Globus pallidus (tissue), 1 donor: Measurements from ENCODE around the gene MTX1.
A peak's percentile ranks its signal among the peaks of the same experiment; 100 is the strongest.
"Not testable (repeated sequence)": the region's sequence is repeated elsewhere in the genome, so short reads cannot be mapped to it uniquely, and the experiment has no call there.

Experiments used
- DNase-seq: peaks from one replicate; pipeline ENCODE4 v3.0.0-alpha.2; 2015; ENCODE audit warnings: low spot score

The MTX1 gene, protein sequence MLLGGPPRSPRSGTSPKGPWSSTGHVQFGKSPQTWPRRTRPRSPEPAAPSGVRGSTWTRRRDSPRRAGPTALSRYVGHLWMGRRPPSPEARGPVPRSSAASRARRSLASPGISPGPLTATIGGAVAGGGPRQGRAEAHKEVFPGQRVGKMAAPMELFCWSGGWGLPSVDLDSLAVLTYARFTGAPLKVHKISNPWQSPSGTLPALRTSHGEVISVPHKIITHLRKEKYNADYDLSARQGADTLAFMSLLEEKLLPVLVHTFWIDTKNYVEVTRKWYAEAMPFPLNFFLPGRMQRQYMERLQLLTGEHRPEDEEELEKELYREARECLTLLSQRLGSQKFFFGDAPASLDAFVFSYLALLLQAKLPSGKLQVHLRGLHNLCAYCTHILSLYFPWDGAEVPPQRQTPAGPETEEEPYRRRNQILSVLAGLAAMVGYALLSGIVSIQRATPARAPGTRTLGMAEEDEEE

DNA sequence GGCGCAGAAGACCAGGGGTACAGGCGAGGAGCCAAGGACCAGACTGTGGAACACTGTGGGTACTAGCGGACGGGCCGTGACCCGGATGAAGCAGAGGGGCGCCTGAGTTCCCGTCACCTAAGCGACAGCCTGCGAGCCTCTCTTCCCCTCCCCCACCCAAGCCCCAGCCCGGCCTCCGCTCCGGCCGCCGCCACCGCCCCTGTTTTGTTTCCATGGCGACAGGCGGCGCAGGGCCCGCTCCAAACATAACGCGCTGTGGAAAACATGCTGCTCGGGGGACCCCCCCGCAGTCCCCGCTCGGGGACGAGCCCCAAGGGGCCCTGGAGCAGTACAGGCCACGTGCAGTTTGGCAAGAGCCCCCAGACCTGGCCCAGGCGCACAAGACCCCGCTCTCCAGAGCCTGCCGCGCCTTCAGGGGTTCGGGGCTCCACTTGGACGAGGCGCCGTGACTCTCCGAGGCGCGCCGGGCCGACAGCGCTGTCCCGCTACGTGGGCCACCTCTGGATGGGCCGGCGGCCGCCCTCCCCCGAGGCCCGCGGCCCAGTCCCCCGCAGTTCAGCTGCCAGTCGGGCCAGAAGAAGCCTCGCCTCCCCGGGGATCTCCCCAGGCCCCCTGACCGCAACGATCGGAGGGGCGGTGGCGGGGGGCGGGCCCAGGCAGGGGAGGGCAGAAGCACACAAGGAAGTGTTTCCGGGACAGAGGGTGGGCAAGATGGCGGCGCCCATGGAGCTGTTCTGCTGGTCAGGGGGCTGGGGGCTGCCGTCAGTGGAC, at the start of gene MTX1:
MTX1 (plus strand) TSS at position 155 of the 771 bp plus-strand sequence; CDS start at position 265, 110 bp downstream.
- DNase-seq: peak; percentile 85

DNA sequence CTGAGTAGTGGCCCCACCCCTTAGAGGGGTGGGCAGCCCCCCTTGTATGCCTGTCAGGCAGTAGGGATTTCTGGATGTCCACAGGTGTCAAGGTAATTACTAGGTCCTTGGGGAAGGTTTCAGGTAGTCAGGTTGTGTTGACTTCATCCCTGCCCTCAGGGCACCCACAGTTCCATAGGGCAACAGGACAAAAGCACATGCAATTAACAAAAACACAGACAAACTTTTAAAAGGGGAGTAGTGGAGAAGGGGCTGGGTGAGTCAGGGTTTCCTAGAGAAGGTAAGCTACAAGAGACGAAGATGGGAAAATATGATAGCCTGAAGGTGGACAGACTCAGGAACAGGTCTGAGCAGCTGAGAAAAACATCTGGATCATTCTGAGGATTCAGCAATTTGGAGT, 49.5 kb upstream of the MTX1 start:
- DNase-seq: no peak

DNA sequence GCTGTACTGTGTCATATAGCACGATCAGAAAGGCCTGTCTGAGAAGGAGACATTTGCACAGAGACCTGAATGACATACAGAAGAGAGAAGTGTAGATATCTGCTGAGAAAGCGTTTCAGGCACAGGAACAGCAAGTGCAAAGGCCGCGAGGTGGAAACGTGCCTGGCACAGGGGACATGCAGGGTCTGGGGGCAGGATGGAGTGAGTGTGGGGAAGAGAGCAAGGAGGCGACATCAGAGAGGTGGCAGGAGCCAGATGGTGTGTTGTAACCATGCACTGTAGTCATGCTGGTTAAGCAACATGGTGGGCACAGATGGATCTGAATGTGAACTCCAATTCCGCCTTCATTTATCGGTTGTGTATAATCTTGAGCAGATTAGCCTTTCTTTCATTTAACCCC, 48.4 kb upstream of the MTX1 start:
- DNase-seq: no peak

- DNase-seq: not testable (repeated sequence)
These were observed 45.9 kb upstream of the MTX1 start for GRCh38 chr1:155162631-155163030.

- DNase-seq: not testable (repeated sequence)
These were observed 44.7 kb upstream of the MTX1 start for GRCh38 chr1:155163785-155164184.

DNA sequence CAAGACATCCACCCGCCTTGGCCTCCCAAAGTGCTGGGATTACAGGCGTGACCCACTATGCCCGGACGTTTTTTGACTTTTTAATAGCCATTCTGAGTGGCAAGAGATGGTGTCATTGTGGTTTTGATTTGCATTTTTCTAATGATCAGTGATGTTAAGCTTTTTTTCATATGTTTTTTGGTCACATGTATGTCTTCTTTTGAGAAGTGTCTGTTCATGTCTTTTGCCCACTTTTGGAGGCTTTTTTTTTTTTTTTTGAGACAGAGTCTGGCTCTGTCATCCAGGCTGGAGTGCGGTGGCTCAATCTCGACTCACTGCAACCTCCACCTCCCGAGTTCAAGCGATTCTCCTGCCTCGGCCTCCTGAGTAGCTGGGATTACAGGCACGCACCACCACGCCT, 43.9 kb upstream of the MTX1 start:
- not testable (repeated sequence) for DNase-seq

- DNase-seq: no peak
These were observed 42.4 kb upstream of the MTX1 start for GRCh38 chr1:155166051-155166470.

DNA sequence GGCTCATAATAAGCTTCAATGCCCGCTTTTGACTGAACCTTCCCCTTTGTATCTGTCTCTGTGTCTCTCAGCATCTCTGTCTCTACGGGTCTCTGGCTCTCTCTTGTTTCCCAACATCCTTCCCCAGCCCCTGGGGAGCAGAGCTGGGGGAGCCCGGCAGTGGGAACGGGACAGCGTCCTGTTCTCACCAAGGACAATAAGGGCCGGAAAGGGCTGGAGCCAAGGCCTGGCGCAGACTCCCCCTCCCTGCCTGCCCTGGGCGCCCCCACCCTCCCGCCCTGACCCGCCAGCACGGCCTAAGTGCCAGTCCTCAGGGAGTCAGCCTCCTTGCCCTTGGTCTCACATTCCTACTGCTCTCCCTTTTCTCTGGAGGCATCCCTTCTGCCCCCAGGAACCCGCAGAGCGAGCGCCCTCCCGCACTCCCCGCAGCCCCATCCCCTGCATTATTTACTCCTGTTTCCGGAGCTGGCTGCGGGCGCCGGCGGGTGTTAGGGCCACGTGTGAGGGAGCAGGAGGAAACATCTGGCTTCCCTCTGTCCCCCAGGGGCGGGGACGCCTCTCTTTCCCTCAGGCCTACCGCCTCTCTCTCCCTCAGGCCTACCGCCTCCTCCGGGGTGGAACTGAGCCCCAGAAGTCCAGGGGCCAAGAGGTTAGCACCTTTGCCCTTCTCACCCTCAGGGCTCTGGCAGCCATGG, 41.9 kb upstream of the MTX1 start:
- DNase-seq: peak; percentile 54

- DNase-seq: peak; percentile 93
These were observed 41.1 kb upstream of the MTX1 start for GRCh38 chr1:155167166-155168104.

DNA sequence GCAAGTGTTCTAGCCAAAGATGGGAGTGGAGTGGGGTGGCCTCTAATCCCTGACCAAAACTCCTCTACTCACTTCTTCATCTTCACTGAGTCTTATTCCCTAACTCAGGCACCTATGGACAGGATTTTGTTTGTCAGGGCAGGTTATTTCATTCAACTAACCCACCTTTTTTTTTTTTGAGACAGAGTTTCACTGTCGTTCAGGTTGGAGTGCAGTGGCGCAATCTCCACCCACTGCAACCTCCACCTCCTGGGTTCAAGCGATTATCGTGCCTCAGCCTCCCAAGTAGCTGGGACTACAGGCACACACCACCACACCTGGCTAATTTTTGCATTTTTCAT, 40.4 kb upstream of the MTX1 start:
- DNase-seq: not testable (repeated sequence)

DNA sequence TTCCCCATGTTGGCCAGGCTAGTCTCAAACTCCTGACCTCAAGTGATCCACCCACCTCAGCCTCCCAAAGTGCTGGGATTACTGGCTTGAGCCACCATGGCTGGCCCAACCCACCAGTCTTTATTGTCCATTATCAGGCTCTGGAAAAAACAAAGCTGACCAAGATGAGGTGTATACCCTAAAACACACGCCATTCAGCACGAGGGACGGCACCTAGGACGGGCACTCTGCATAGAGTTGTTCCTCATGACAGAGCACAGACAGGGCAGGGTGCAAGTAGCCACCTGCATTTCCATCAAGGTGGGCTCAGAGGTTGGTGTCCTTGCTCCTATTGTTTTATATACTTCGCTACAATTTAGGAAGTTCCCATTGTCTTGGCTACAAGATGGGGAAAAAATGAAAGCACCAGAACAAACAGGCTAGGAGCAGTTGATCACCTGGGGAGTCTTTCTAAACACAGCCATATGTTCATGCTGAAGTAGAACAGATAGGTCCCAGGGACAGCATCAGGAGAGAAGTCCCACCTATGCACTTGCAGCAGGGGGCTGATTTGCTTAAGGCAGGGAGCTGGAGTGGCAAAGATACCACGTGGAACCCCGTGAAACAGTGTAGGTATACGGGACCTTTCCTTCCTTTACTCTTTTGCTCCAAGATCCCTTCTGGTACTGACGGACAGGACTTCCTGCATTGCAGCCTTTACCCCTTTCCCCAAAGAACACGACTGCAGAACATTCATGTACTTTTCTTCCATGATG, 39.9 kb upstream of the MTX1 start:
- DNase-seq: no peak

DNA sequence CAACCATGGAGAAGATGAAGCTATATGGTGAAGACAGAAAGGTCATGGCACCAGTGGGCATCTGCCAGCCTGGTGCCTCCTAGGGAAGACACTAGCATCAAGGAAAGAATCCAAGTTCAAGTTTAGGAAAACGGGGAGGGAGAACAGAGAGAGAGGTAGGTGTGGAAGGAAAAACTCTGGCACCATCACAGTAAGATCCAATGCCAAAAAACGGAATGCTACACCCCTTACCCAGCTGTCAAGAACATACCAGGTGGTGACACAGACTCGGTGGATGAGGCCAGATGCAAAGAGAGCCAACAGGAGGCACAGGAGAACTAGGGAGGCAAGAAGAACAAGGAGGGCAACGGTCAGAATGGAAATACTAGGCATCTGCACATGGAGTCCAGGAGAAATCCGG, 39.0 kb upstream of the MTX1 start:
- DNase-seq: no peak

- no peak for DNase-seq
These were observed 38.3 kb upstream of the MTX1 start for GRCh38 chr1:155170101-155170785.

DNA sequence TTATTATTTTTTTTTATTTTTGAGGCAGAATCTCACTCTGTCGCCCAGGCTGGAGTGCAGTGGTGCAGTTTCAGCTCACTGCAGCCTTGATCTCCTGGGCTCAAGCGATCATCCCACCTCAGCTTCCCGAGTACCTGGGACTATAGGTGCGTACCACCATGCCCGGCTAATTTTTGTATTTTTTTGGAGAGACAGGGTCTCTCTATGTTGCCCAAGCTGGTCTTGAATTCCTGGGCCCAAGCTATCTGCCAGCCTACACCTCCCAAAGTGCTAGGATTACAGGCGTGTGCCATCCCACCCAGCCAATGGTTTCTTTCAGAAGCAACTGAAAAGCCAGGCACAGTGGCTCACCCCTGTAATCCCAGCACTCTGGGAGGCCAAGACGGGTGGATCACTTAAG, 37.7 kb upstream of the MTX1 start:
- no peak for DNase-seq

GRCh38 chr1:155171836-155172731, 36.4 kb upstream of the MTX1 start:
- DNase-seq: no peak

GRCh38 chr1:155172732-155173477, 35.6 kb upstream of the MTX1 start, which contains the start of gene KRTCAP2:
KRTCAP2 (minus strand) TSS chr1:155173304; CDS start chr1:155173224, 80 bp downstream.
- peak; percentile 93 for DNase-seq

DNA sequence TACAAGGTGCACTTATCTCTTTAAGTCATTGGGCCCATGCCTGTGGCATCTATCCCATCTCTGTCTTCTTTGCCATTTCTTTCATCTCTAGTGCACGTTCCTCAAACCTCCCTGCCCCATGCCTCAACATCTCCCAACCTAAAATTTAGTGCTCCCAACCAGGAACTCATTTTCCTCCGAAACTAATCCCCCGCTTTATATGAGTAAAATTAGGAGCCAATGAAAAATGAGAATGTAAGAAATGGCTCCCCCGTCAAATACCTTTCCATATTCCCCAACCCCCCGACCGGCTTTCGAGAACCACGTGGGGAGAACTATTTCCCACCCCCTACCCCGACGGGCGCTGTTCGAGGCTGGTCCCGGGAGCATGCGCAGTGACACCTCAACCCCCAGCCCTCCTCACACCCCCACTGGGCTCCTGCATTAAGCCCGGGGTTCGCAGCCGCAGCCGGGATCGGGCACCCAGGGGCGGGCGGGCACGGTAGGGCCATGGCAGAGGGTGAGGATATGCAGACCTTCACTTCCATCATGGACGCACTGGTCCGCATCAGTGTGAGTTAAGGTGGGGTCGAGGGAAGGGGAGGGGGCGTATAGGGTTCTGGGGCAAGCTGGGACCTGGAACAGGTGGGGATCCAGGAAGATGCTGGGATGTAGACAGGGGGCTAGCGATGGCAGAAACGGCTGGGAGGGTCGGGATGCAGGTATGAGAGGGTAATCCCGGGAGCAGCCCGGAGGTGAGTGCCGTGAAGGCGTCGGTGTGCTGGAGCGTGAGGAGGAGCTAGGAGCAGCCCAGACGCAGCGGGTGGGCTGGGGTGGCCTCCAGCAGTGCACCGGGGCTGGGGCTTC, 34.8 kb upstream of the MTX1 start, which contains the start of gene TRIM46:
TRIM46 (plus strand) TSS at position 372 of the 846 bp plus-strand sequence; CDS start at position 490, 118 bp downstream.
- DNase-seq: peak; percentile 70
